Parathyroid adenoma (tissue), 2 donors: ENCODE results near the gene TTC39C.

ENCODE experiments used
- H2AFZ ChIP-seq: fragments of 300-600 bp; sonication (generic); one replicate; pipeline ENCODE4 v1.7.0; 2017; ENCODE audit warnings: antibody characterized with exemption, mild to moderate bottlenecking
- H3K27ac ChIP-seq: fragments of 300-600 bp; sonication (generic); one replicate; pipeline ENCODE4 v1.7.0; 2017
- H3K27me3 ChIP-seq: fragments of 300-600 bp; sonication (generic); one replicate; pipeline ENCODE4 v1.7.0; 2017; ENCODE audit warnings: low read length; ENCODE audit not compliant: control insufficient read depth, insufficient read depth
- H3K36me3 ChIP-seq: fragments of 300-600 bp; sonication (generic); one replicate; pipeline ENCODE4 v1.7.0; 2017; ENCODE audit warnings: low read length; ENCODE audit not compliant: control insufficient read depth, insufficient read depth
- H3K4me1 ChIP-seq: fragments of 300-600 bp; sonication (generic); one replicate; pipeline ENCODE4 v1.7.0; 2017; ENCODE audit warnings: control low read depth
- H3K4me2 ChIP-seq: fragments of 300-600 bp; sonication (generic); one replicate; pipeline ENCODE4 v1.7.0; 2017; ENCODE audit warnings: low read length
- H3K4me3 ChIP-seq: fragments of 300-600 bp; sonication (generic); one replicate; pipeline ENCODE4 v1.7.0; 2017; ENCODE audit warnings: low read depth, low read length
- H3K79me2 ChIP-seq: fragments of 300-600 bp; sonication (generic); one replicate; pipeline ENCODE4 v1.7.0; 2017; ENCODE audit warnings: control low read depth
- H3K9ac ChIP-seq: fragments of 300-600 bp; sonication (generic); one replicate; pipeline ENCODE4 v1.7.0; 2017; ENCODE audit warnings: mild to moderate bottlenecking
- H3K9me3 ChIP-seq: fragments of 300-600 bp; sonication (generic); one replicate; pipeline ENCODE4 v1.7.0; 2017; ENCODE audit warnings: low read length; ENCODE audit not compliant: control insufficient read depth
- TF ChIP-seq, protein P1 (sequence below): fragments of 300-600 bp; sonication (generic); IDR thresholded peaks from one replicate; pipeline ENCODE4 v1.7.0; 2017; ENCODE audit warnings: antibody characterized with exemption, mild to moderate bottlenecking
- donor health status: primary hyperparathyroidism.

Gene TTC39C

DNA sequence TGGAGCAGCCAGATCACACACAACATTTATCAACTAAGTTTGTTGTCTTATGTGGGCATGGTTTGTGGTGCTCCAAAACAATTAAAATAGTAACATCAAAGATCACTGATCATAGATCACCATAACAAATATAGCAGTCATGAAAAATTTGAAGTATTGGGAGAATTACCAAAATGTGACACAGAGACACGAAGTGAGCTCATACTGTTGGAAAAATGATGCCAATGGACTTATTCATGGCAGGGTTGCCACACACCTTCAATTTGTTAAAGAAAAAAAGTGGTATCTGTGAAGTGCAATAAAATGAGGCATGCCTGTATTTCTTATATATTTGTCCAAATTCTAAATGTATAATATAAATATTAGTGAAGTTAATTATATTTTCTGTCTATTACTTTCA, 81.4 kb downstream of the TTC39C start:
- no peak overlapping the region for H3K27ac ChIP-seq
- H3K9ac ChIP-seq: no peak overlapping the region
- peaks cover 3% of the 10 kb centered on the region for H3K9me3 ChIP-seq
- TF ChIP-seq, protein P1, sequence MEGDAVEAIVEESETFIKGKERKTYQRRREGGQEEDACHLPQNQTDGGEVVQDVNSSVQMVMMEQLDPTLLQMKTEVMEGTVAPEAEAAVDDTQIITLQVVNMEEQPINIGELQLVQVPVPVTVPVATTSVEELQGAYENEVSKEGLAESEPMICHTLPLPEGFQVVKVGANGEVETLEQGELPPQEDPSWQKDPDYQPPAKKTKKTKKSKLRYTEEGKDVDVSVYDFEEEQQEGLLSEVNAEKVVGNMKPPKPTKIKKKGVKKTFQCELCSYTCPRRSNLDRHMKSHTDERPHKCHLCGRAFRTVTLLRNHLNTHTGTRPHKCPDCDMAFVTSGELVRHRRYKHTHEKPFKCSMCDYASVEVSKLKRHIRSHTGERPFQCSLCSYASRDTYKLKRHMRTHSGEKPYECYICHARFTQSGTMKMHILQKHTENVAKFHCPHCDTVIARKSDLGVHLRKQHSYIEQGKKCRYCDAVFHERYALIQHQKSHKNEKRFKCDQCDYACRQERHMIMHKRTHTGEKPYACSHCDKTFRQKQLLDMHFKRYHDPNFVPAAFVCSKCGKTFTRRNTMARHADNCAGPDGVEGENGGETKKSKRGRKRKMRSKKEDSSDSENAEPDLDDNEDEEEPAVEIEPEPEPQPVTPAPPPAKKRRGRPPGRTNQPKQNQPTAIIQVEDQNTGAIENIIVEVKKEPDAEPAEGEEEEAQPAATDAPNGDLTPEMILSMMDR: no peak
- no peaks in the 10 kb centered on the region for H3K79me2 ChIP-seq
- H2AFZ ChIP-seq: no peak overlapping the region
- H3K27me3 ChIP-seq: no peaks in the 10 kb centered on the region
- H3K4me3 ChIP-seq: no peak overlapping the region
- H3K4me2 ChIP-seq: no peak overlapping the region
- no peaks in the 10 kb centered on the region for H3K36me3 ChIP-seq
- H3K4me1 ChIP-seq: no peaks in the 10 kb centered on the region

DNA sequence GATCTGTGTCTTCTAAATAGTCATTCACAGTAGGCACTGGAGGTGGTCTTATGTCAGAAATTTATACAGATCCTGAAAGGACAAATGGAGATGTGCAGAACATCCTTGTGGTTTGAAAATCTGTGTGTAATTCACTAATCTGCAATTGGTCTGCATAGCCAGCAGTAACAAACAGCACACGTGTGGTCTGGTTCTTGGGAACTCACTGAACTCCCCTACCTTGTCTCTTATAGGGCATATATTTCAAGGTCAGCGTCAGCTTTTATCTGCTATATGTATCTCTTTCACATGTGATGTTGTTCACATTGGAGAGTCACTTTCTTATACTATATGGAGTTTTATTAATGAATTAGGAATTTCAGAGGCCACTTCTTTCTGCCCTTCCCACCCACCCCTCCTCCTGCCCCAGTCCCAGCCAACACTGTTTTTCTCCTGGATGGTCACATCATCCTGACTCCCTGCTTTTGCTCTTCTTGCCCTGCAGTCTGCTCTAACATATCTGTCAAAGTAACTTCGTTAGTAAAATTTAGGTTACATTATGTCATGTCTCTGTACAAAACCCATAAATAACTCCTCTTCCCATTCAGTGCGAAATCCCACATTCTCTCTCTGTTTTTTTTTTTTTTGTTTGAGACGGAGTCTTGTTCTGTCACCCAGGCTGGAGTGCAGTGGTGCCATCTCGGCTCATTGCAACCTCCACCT, 88.9 kb downstream of the TTC39C start:
- Histone ChIP-seq H3K36me3 (no peaks in the 10 kb centered on the region), H2AFZ (no peak overlapping the region), H3K4me1 (no peaks in the 10 kb centered on the region), H3K4me2 (no peak overlapping the region), H3K4me3 (no peak overlapping the region), H3K79me2 (no peaks in the 10 kb centered on the region), H3K9ac (no peak overlapping the region), H3K27me3 (no peaks in the 10 kb centered on the region), H3K9me3 (no peaks in the 10 kb centered on the region), H3K27ac (no peak overlapping the region)
- TF ChIP-seq, protein P1: no peak

DNA sequence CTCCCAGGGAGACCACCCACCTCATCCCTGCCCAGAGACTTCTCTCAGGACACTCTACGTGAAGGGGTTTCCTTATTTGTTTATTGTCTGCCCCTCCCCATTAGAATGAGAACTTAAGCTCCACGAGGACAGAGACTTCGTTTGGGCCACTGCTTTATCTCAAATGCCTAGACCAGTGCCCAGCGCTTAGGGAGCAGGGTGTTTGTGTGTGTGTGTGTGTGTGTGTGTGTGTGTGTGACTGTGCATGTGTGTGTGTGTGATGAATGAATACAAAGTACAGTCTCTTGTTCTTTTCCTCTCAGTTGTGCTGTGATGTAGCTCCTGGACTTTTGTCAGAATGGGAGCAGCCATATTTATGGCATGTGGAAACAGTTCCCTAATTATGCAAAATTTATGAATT, 89.9 kb downstream of the TTC39C start:
- Histone ChIP-seq H3K79me2 (no peaks in the 10 kb centered on the region), H3K4me3 (no peak overlapping the region), H3K27me3 (no peaks in the 10 kb centered on the region), H2AFZ (no peak overlapping the region), H3K9ac (no peak overlapping the region), H3K9me3 (no peaks in the 10 kb centered on the region), H3K4me2 (no peak overlapping the region), H3K27ac (no peak overlapping the region), H3K4me1 (no peaks in the 10 kb centered on the region), H3K36me3 (no peaks in the 10 kb centered on the region)
- TF ChIP-seq, protein P1: no peak

DNA sequence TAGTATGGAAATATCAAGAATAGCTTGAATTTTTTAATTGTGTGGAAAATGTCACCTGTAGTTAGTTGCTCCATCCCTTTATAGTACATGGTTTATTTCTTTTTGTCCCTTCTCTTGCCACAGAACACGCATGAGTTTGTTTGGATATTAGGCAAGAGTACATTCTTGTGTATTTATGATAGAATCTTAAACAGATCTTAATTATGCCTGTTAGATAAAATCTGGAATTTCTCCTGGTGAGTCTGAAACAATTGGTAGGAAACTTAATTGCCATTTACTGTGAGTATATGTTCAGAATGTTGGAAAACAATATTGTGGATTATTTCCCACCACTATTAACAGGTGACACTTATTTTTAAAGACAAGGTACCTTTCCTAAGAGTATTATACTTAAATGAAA, 94.1 kb downstream of the TTC39C start:
- Histone ChIP-seq H3K4me1 (no peaks in the 10 kb centered on the region), H3K4me2 (no peak overlapping the region), H3K27ac (no peak overlapping the region), H3K36me3 (no peaks in the 10 kb centered on the region), H2AFZ (no peak overlapping the region), H3K9ac (no peak overlapping the region), H3K27me3 (no peaks in the 10 kb centered on the region), H3K79me2 (no peaks in the 10 kb centered on the region), H3K9me3 (no peaks in the 10 kb centered on the region), H3K4me3 (no peak overlapping the region)
- TF ChIP-seq, protein P1: no peak

DNA sequence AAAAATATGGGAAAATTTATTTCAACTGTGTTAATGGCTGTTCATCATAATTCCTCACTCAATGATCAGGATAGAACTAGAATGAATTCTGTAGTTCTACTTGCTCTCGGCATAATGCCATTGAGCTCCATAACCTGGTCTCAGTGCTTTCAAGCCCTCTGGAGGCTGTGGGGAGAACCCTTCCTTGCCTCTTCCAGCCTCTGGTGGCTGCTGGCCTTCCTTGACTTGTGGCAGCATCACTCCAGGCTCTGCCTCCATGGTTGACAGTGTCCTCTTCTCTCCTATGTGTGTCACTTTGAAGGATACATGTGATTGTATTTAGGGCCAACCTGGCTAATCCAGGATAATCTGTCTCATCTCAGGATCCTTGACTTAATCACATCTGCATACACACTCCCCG, 97.4 kb downstream of the TTC39C start:
- Histone ChIP-seq H3K27me3 (no peaks in the 10 kb centered on the region), H3K27ac (no peak overlapping the region), H3K9me3 (no peaks in the 10 kb centered on the region), H3K79me2 (no peaks in the 10 kb centered on the region), H3K4me1 (no peaks in the 10 kb centered on the region), H3K36me3 (no peaks in the 10 kb centered on the region), H3K4me3 (no peak overlapping the region), H3K4me2 (no peak overlapping the region), H3K9ac (no peak overlapping the region), H2AFZ (no peak overlapping the region)
- TF ChIP-seq, protein P1: no peak
